ENCODE measurements around the gene NFXL1. TPM values are rescaled to one million over a fixed set of nuclear protein-coding genes. Genes with fewer than 3 reads are reported as not detected.

NFXL1 gene
- total RNA-seq, result 10 to 100 TPM; 10.6 to 15.7 (median 14.5) TPM
- 1 to 10 TPM; 5.8 to 7.0 TPM for polyA plus RNA-seq
- long read RNA-seq, donor 1, partial matches to known transcripts, result 11 of 12 reads
- long read RNA-seq, donor 1, other reads (novel, unspliced or antisense), result 0 of 12 reads
- long read RNA-seq, donor 2, partial matches to known transcripts, result 0 of 2 reads
- long read RNA-seq, donor 2, other reads (novel, unspliced or antisense), result 0 of 2 reads
- long read RNA-seq, donor 3, transcript NFXL1-202 (23 exons, 3,728 nt), result major isoform, 10 of 17 reads
- long read RNA-seq, donor 3, partial matches to known transcripts, result 4 of 17 reads
- long read RNA-seq, donor 3, other reads (novel, unspliced or antisense), result 3 of 17 reads

- Histone ChIP-seq H3K27me3 (no peaks in the 10 kb centered on the region), H3K4me1 (ENCODE audit: insufficient read depth) (peaks cover 6% of the 10 kb centered on the region), H3K9me3 (no peaks in the 10 kb centered on the region), H3K36me3 (no peaks in the 10 kb centered on the region), H3K4me3 (peak within 1 kb of the TSS; percentile 96), H3K27ac (peak within 1 kb of the TSS in 1 of 2 donors; percentile 63)
- 0% methylated on average over 54 to 55 of the region's 55 CpGs for WGBS, 3 donors
- DNase-seq, result peak; percentile 96 to 97 (median 96)
- TF ChIP-seq EP300 (IDR thresholded peaks at IDR 0.05), result no peak
- TF ChIP-seq, protein P1, sequence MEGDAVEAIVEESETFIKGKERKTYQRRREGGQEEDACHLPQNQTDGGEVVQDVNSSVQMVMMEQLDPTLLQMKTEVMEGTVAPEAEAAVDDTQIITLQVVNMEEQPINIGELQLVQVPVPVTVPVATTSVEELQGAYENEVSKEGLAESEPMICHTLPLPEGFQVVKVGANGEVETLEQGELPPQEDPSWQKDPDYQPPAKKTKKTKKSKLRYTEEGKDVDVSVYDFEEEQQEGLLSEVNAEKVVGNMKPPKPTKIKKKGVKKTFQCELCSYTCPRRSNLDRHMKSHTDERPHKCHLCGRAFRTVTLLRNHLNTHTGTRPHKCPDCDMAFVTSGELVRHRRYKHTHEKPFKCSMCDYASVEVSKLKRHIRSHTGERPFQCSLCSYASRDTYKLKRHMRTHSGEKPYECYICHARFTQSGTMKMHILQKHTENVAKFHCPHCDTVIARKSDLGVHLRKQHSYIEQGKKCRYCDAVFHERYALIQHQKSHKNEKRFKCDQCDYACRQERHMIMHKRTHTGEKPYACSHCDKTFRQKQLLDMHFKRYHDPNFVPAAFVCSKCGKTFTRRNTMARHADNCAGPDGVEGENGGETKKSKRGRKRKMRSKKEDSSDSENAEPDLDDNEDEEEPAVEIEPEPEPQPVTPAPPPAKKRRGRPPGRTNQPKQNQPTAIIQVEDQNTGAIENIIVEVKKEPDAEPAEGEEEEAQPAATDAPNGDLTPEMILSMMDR (IDR thresholded peaks at IDR 0.05), result no peak
- peak; percentile 70 for TF ChIP-seq POLR2A (IDR thresholded peaks at IDR 0.05)
- intact Hi-C loops (cut with DNase I), result no loop called here
These were observed at the start of gene NFXL1 for GRCh38 chr4:47914220-47914925. NFXL1 (minus strand) TSS chr4:47914583; CDS start chr4:47914203, 380 bp downstream.

GRCh38 chr4:47954677-47955076 lies 40.3 kb upstream of the NFXL1 start:
- WGBS, 3 donors, result 70 to 82% (median 73%) methylated on average over 6 of the region's 6 CpGs

DNA sequence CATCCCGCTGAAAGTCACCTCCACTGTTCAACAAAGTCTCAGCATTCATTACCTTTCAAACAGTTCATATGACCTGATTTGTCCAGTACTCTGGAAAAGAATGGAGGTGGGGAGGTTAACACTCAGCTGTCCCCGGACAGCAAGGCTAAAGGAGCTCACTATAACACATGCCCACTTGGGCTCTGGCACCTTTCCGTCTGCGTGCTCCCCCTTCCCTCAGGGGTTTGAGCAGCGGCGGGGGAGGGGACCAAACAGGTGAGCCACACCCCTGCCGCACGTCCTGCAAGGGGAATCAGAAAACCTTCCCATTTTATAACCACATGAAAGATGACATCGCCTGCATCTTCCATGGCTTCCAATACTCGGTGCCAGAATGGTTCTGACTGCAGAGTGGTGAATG lies 39.9 kb upstream of the NFXL1 start:
- Histone ChIP-seq H3K4me3 (no peak overlapping the region), H3K36me3 (no peaks in the 10 kb centered on the region), H3K4me1 (ENCODE audit: insufficient read depth) (no peaks in the 10 kb centered on the region), H3K27me3 (no peaks in the 10 kb centered on the region), H3K27ac (no peak overlapping the region), H3K9me3 (no peaks in the 10 kb centered on the region)
- TF ChIP-seq, protein P1 (IDR thresholded peaks at IDR 0.05), result no peak
- TF ChIP-seq EP300 (IDR thresholded peaks at IDR 0.05) (no peak), POLR2A (IDR thresholded peaks at IDR 0.05) (no peak)
- intact Hi-C loops (cut with DNase I), result no loop called here
- DNase-seq, result no peak
- 49 to 73% (median 59%) methylated on average over 10 of the region's 10 CpGs for WGBS, 3 donors

More at GRCh38 chr4:47954677-47955076, 40.3 kb upstream of the NFXL1 start:
- intact Hi-C loops (cut with DNase I), result no loop called here
- no peak for DNase-seq
- TF ChIP-seq, protein P1 (IDR thresholded peaks at IDR 0.05), result no peak
- no peak for TF ChIP-seq EP300 (IDR thresholded peaks at IDR 0.05)
- TF ChIP-seq POLR2A (IDR thresholded peaks at IDR 0.05), result no peak
- H3K27ac ChIP-seq, result no peak overlapping the region
- no peak overlapping the region for H3K4me3 ChIP-seq
- H3K4me1 ChIP-seq (ENCODE audit: insufficient read depth), result no peaks in the 10 kb centered on the region
- no peaks in the 10 kb centered on the region for H3K9me3 ChIP-seq
- no peaks in the 10 kb centered on the region for H3K27me3 ChIP-seq
- no peaks in the 10 kb centered on the region for H3K36me3 ChIP-seq

DNA sequence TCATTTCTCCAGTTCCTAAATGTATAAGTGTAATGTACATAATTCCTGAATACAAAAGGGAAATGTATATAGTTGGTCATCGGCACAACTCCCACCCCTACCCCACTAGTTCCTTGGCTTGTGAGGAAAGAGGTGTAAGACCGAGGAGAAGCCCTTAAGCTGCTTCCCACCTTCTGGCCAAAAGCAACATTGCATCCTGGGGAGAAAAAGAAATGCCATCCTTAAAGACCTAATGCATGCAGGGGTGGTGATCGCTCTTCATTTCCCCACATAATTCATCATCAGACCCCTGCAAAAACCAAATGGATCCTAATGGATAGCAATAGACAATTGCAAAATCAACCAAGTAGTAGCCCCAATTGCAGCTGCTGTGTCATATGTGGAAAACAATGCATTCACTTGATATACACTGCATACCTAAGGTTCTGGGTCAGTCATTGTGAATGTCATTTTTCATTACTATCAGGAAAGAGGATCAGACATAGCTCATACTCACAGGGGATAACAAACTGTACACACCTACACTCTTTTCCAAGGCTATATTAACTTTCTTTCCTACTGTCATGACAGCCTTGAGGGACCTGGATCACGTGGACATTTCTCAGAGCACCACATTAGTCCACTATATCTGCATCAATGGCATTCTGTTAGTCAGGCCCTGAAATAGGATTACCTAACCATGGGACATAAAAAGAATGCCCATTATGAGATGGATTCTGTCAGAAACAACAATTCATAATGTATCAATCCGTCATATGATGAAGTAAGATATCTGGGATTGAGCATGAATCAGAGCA lies 31.7 kb upstream of the NFXL1 start:
- H3K4me1 ChIP-seq (ENCODE audit: insufficient read depth), result no peaks in the 10 kb centered on the region
- no peaks in the 10 kb centered on the region for H3K36me3 ChIP-seq
- intact Hi-C loops (cut with DNase I), result no loop called here
- no peaks in the 10 kb centered on the region for H3K27me3 ChIP-seq
- DNase-seq, result no peak
- TF ChIP-seq EP300 (IDR thresholded peaks at IDR 0.05), result no peak
- TF ChIP-seq, protein P1 (IDR thresholded peaks at IDR 0.05), result no peak
- H3K4me3 ChIP-seq, result no peak overlapping the region
- H3K9me3 ChIP-seq, result no peaks in the 10 kb centered on the region
- WGBS, 3 donors, result 79 to 82% (median 80%) methylated on average over 5 of the region's 5 CpGs
- no peak overlapping the region for H3K27ac ChIP-seq
